Transverse colon (tissue), 3 donors: ENCODE measurements around the gene ZAR1.

ENCODE experiments used
- CTCF ChIP-seq, 5 experiments: fragments of 200-600 bp in 3 of 5; fragments of 450-650 bp in 2 of 5; sonication (generic) in 3 of 5; IDR thresholded peaks; 1 replicate in 2 of 5; 2 replicates in 3 of 5; pipeline ENCODE4 v1.5.1; 2016 to 2017; ENCODE audit warnings: antibody characterized with exemption in 5 of 5, inconsistent platforms in 3 of 5, mild to moderate bottlenecking in 2 of 5, moderate library complexity in 1 of 5
- POLR2A ChIP-seq: fragments of 450-650 bp; IDR thresholded peaks from one replicate; pipeline ENCODE4 v1.6.1; 2016; ENCODE audit warnings: antibody characterized with exemption, mild to moderate bottlenecking, moderate library complexity

GRCh38 chr4:48490012-48490679 lies at the start of gene ZAR1:
- TF ChIP-seq CTCF (IDR thresholded peaks at IDR 0.05) (no peak), POLR2A (no peak)
